Measurements from ENCODE around the gene ST3GAL3.

GRCh38 chr1:43974443-43975248 is 267.3 kb downstream of the ST3GAL3 start, which contains the start of gene ATP6V0B:
- TF ChIP-seq POLR2A (IDR thresholded peaks at IDR 0.05) (peak; percentile 91), CTCF (IDR thresholded peaks at IDR 0.05) (peak in 2 of 4 experiments; percentile 44 to 57)

All from prostate gland (tissue), 2 donors.